GM18505 (cell line): ENCODE data around the gene RBM39.
"Not testable (repeated sequence)": the region's sequence is repeated elsewhere in the genome, so short reads cannot be mapped to it uniquely, and the experiment has no call there.

Source experiments
- ATAC-seq: cut with Tn5 transposase; IDR thresholded peaks from one replicate; pipeline ENCODE4 v1.9.1; 2021; ENCODE audit not compliant: unreplicated experiment
- POLR2A ChIP-seq: IDR thresholded peaks from 4 replicates; pipeline ENCODE4 v1.6.1; 2011; ENCODE audit warnings: borderline replicate concordance; ENCODE audit not compliant: insufficient read depth, insufficient read length; ENCODE audit errors: extremely low read depth

The RBM39 gene

GRCh38 chr20:35741892-35742740, at the start of gene RBM39:
Gene RBM39, minus strand, starts transcription at chr20:35742260. Its CDS starts 1,386 bp downstream, at chr20:35740874.
- TF ChIP-seq POLR2A = peak; percentile 90
- peak; percentile 89 for ATAC-seq

- no peak for TF ChIP-seq POLR2A
- ATAC-seq = no peak
These were observed 49.8 kb upstream of the RBM39 start for GRCh38 chr20:35791821-35792220.

GRCh38 chr20:35791097-35791496, 49.0 kb upstream of the RBM39 start:
- no peak for ATAC-seq
- no peak for TF ChIP-seq POLR2A

GRCh38 chr20:35788796-35789195, 46.7 kb upstream of the RBM39 start:
- ATAC-seq = no peak
- TF ChIP-seq POLR2A = no peak

- ATAC-seq = not testable (repeated sequence)
These were observed 43.5 kb upstream of the RBM39 start for GRCh38 chr20:35785541-35785940.

- not testable (repeated sequence) for ATAC-seq
These were observed 41.8 kb upstream of the RBM39 start for GRCh38 chr20:35783811-35784210.

GRCh38 chr20:35776513-35777101, 34.5 kb upstream of the RBM39 start:
- ATAC-seq = no peak
- TF ChIP-seq POLR2A = no peak

GRCh38 chr20:35774391-35774790, 32.3 kb upstream of the RBM39 start:
- no peak for TF ChIP-seq POLR2A
- no peak for ATAC-seq

- TF ChIP-seq POLR2A = no peak
- no peak for ATAC-seq
These were observed 31.2 kb upstream of the RBM39 start for GRCh38 chr20:35773154-35773751.

GRCh38 chr20:35772563-35773058, 30.6 kb upstream of the RBM39 start:
- ATAC-seq = no peak
- no peak for TF ChIP-seq POLR2A

GRCh38 chr20:35771689-35772562, 29.9 kb upstream of the RBM39 start, which contains the start of gene PHF20:
Gene PHF20, plus strand, starts transcription at chr20:35772015. Its CDS starts 29,508 bp downstream, at chr20:35801523.
- TF ChIP-seq POLR2A = peak; percentile 80
- peak; percentile 75 for ATAC-seq

GRCh38 chr20:35771367-35771688, 29.3 kb upstream of the RBM39 start:
- TF ChIP-seq POLR2A = no peak
- ATAC-seq = no peak
